Measurements from ENCODE around the gene OR2Z1.
"Not testable (repeated sequence)": the region's sequence is repeated elsewhere in the genome, so short reads cannot be mapped to it uniquely, and the experiment has no call there.

OR2Z1 gene

DNA sequence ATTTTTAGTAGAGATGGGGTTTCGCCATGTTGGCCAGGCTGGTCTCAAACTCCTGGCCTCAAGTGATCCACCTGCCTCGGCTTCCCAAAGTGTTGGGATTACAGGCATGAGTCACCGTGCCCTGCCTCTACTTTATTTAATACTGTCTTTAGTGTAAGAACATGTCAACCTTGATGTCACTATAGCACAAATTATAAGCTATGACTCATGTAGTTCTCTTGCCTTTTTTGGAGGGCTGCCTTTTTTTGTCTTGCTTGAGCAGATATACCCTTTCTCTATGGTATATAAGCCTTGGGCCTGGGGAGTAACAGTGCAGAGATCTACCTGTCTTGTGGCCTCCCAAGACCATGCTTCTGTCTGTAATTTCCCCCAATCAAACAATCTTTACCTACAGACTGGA is 16.1 kb upstream of the OR2Z1 start:
- DNase-seq: not testable (repeated sequence)

GRCh38 chr19:8705742-8706141 is 15.7 kb upstream of the OR2Z1 start:
- no peak for DNase-seq

DNA sequence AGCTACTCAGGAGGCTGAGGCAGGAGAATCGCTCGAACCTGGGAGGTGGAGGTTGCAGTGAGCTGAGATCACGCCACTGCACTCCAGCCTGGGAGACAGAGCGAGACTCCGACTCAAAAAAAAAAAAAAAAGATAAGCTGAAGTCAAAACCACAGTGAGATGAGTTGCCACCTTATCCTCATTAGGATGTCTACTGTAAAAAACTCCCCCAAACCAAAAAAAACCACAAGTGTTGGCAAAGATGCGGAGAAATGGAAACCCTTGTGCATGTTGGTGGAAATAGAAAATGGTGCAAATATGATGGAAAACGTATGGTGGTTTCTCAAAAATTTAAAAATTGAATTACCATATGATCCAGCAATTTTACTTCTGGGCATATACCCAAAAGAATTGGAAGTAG is 11.1 kb upstream of the OR2Z1 start:
- not testable (repeated sequence) for DNase-seq

- no peak for DNase-seq
These were observed 598 bp downstream of the OR2Z1 start for GRCh38 chr19:8722032-8722431.

- DNase-seq: no peak
These were observed 2.8 kb downstream of the OR2Z1 start for GRCh38 chr19:8724276-8724675.

DNA sequence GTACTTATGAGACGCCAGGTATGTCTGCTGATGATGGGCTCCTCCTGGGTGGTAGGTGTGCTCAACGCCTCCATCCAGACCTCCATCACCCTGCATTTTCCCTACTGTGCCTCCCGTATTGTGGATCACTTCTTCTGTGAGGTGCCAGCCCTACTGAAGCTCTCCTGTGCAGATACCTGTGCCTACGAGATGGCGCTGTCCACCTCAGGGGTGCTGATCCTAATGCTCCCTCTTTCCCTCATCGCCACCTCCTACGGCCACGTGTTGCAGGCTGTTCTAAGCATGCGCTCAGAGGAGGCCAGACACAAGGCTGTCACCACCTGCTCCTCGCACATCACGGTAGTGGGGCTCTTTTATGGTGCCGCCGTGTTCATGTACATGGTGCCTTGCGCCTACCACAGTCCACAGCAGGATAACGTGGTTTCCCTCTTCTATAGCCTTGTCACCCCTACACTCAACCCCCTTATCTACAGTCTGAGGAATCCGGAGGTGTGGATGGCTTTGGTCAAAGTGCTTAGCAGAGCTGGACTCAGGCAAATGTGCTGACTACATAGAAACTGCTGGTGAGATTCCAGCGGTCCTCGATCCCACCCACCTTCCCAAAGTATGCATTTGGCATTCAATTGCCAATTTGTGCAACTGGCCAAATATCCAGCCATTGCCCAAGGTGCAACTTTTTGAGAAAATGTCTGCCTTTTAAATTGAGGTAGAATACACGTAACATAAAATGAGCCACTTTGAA is 10.2 kb downstream of the OR2Z1 start:
- DNase-seq: no peak

DNA sequence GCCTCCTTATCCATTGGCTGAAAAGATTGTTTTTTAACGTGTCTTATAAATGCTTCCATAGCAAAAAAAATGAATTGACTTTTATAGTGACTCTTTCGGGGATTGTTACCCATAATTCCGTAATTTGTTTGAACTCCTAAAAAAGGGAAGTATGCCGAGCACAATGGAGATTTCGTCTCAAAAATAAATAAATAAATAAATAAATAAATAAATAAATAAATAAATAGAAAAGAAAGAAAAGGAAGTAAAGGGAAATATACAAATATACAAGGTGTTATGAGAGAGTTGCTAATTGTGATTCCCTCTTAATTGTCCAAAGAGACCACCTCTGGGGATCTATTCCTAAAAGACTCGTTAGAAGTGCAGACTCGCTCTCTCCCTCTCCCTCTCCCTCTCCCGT is 16.9 kb downstream of the OR2Z1 start:
- no peak for DNase-seq

GRCh38 chr19:8739291-8740065 is 18.0 kb downstream of the OR2Z1 start:
- DNase-seq: not testable (repeated sequence)

- DNase-seq: not testable (repeated sequence)
These were observed 45.8 kb downstream of the OR2Z1 start for GRCh38 chr19:8767257-8767656.

DNA sequence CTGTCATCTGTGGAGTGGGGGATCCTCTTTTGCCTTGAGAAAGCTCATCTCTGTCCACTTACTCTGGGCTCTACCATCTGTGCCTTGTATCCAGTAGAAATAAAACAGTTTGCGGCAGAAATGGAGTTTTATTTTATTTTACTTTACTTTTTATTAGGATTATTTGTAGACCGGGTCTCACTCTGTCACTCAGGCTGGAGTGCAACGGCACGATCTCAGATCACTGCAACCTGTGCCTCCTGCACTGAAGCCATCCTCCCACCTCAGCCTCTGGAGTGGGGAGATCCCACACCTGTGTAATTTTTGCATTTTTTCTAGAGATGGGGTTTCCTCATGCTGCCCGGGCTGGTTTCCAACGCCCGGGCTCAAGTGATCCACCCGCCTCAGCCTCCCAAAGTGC is 47.8 kb downstream of the OR2Z1 start:
- not testable (repeated sequence) for DNase-seq

DNA sequence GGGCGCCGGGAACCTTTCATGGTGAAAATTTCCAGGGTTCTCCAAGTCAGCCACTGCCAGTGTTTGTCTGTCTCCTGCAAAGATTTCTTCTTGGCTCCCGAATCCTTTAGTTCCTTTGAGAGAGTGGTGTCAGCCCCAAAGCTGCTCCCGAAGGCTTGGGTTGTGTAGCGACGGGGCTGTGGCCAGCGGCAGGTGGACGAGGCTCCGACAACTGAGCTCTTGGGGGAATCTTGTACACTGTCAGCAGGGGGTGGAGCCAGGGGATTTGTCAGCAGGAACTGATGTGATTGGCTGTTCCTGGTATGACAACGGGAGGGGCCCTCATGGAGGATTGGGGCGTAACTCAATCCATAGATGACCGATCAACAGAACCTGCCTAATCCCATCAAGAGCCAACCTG is 52.2 kb downstream of the OR2Z1 start:
- DNase-seq: not testable (repeated sequence)

All from right hindlimb (tissue), 1 donor.